ENCODE results near the gene RPP30.

The RPP30 gene

DNA sequence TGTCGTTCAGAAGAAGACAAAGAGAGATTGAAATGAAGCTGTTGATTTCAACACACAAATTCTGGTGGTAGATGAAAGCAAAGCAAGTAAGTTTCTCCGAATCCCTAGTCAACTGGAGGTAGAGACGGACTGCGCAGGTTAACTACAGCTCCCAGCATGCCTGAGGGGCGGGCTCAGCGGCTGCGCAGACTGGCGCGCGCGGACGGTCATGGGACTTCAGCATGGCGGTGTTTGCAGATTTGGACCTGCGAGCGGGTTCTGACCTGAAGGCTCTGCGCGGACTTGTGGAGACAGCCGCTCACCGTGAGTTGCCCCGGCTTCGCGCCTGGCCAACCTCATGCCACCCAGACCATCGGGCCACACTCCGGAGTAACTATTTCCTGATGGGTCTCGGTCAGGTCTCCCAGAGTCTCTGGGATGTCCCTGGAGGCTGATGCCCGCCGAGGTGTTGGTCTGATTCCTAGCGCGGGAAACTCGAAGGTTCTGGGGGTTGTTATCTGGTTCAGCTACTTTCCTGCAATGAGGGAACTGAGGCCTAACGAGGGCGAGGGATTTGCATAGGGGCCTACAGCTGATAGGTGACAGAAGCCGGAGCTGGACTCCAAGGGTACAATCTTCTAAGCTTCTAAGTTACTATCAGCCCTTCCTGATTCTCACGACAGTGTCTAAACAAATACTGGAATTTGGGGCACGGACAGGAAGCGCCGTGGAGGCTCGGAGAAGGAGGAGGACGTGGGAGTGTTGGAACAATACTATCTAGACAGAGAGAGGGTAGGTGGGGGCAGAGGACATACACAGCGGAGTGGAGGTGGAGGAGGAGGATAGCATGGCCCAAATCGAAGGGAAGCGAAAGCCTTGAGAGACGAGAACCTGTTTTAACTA lies at the start of gene RPP30:
TSS of gene RPP30 (plus strand) at position 209 of the 882 bp plus-strand sequence. CDS start at position 222, 13 bp downstream.
- Histone ChIP-seq H3K9ac (ENCODE audit: low read depth, low read length) (peak within 1 kb of the TSS; percentile 95), H3K36me3 (ENCODE audit: control insufficient read depth, insufficient read depth, low read length) (peaks cover 9% of the 10 kb centered on the region), H3K4me3 (ENCODE audit: low read depth, low read length) (peak within 1 kb of the TSS; percentile 97), H3K9me3 (ENCODE audit: control insufficient read depth, insufficient read depth, low read length) (no peaks in the 10 kb centered on the region), H3K27me3 (ENCODE audit: control insufficient read depth, insufficient read depth, low read length) (no peaks in the 10 kb centered on the region), H3K4me1 (ENCODE audit: control insufficient read depth, insufficient read depth, low read length) (peaks cover 6% of the 10 kb centered on the region)

DNA sequence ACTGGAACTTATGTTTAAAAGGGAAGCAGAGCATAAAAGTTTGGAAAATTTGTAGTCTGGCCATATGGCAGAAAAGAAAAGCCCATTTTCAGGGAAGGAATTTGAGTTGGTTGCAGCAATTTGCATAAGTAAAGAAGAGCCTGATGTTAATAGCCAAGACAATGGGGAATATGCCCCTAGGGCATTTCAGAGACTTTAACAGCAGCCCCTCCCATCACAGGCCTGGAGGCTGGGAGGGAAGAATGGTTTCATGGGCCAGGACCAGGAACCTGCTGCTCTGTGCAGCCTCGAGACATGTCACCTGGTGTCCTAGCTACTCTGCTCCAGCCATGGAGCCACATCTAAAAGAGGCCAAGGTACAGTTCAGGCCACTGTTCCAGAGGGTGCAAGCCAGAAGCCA lies 49.3 kb upstream of the RPP30 start:
- Histone ChIP-seq H3K36me3 (ENCODE audit: control insufficient read depth, insufficient read depth, low read length) (no peaks in the 10 kb centered on the region), H3K4me3 (ENCODE audit: low read depth, low read length) (no peak overlapping the region), H3K27me3 (ENCODE audit: control insufficient read depth, insufficient read depth, low read length) (no peaks in the 10 kb centered on the region), H3K4me1 (ENCODE audit: control insufficient read depth, insufficient read depth, low read length) (peaks cover 3% of the 10 kb centered on the region), H3K9me3 (ENCODE audit: control insufficient read depth, insufficient read depth, low read length) (peaks cover 21% of the 10 kb centered on the region), H3K9ac (ENCODE audit: low read depth, low read length) (no peak overlapping the region)

DNA sequence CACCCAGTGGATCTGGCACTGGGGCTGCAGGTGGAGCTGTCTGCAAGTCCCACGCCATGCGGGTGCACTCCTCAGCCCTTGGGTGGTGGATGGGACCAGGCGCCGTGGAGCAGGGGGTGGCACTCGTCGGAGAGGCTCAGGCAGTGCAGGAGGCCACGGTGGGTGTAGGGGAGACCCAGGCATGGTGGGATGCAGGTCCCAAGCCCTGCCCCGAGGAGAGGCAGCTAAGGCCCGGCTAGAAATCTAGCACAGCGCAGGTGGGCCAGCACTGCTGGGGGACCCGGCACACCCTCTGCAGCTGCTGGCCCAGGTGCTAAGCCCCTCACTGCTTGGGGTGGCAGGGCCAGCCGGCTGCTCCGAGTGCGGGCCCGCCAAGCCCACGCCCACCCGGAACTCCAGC lies 39.7 kb upstream of the RPP30 start:
- no peak overlapping the region for H3K9ac ChIP-seq (ENCODE audit: low read depth, low read length)
- no peaks in the 10 kb centered on the region for H3K4me1 ChIP-seq (ENCODE audit: control insufficient read depth, insufficient read depth, low read length)
- H3K9me3 ChIP-seq (ENCODE audit: control insufficient read depth, insufficient read depth, low read length) = no peaks in the 10 kb centered on the region
- H3K4me3 ChIP-seq (ENCODE audit: low read depth, low read length) = no peak overlapping the region
- no peaks in the 10 kb centered on the region for H3K27me3 ChIP-seq (ENCODE audit: control insufficient read depth, insufficient read depth, low read length)
- H3K36me3 ChIP-seq (ENCODE audit: control insufficient read depth, insufficient read depth, low read length) = no peaks in the 10 kb centered on the region

DNA sequence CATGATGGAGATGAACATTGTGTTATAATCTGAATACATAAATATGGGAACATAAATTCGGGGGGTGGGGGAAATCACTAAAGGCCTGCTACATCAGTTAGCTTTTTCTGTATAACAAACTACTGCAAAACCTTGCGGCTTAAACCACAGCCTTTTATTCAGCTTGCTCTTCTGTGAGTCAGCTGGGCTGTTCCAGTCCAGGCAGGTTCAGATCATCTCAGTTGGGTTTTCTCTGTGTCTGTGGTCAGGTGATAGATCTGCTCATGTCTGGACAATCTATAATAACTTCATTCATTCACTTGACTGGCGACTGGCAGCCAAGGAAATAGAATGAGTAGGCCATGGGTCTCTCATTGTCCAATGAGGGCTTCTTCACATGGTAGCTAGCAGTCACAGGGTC lies 37.4 kb upstream of the RPP30 start:
- no peaks in the 10 kb centered on the region for H3K4me1 ChIP-seq (ENCODE audit: control insufficient read depth, insufficient read depth, low read length)
- H3K9me3 ChIP-seq (ENCODE audit: control insufficient read depth, insufficient read depth, low read length) = no peaks in the 10 kb centered on the region

DNA sequence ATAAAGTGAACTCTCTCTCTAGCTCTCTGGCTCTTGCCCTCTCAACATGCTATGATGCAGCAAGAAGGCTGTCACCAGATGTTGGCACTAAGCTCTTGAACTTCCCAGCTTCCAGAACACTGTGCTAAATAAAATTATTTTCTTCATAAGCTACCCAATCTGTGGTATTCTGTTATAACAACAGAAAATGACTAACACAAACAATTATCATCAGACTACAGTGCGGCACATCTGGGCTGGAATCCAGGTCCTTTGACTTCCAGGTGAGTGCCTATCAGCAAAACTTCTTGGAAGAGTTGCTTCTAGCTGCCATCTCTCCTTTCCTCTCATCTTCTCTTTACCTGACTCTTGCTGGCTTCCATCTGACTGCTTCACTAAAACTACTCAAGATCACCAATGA lies 34.3 kb upstream of the RPP30 start:
- no peaks in the 10 kb centered on the region for H3K4me1 ChIP-seq (ENCODE audit: control insufficient read depth, insufficient read depth, low read length)

More for the DNA sequence above, 37.4 kb upstream of the RPP30 start:
- Histone ChIP-seq H3K27me3 (ENCODE audit: control insufficient read depth, insufficient read depth, low read length) (no peaks in the 10 kb centered on the region), H3K36me3 (ENCODE audit: control insufficient read depth, insufficient read depth, low read length) (no peaks in the 10 kb centered on the region), H3K4me3 (ENCODE audit: low read depth, low read length) (no peak overlapping the region), H3K9ac (ENCODE audit: low read depth, low read length) (no peak overlapping the region)

DNA sequence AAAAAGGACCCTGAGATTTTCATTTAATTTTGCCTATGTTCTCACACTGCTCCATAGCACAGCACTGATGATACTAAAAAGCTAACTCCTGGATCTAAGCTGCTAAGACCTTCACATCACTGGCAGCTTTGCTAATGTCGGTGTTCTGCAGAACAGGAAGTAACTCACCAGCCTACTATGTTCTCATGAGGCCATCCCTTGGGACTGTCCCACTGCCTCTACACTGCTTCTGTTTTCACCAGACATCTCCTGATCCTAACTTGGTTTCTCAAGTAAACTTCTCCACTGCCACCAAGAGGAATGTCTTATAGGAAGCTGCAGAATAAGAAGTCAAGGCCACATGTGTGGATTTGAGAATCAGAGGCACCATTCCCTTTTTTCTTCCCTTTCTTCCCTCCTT lies 29.0 kb upstream of the RPP30 start:
- Histone ChIP-seq H3K9me3 (ENCODE audit: control insufficient read depth, insufficient read depth, low read length) (no peaks in the 10 kb centered on the region), H3K9ac (ENCODE audit: low read depth, low read length) (no peak overlapping the region), H3K4me1 (ENCODE audit: control insufficient read depth, insufficient read depth, low read length) (no peaks in the 10 kb centered on the region), H3K27me3 (ENCODE audit: control insufficient read depth, insufficient read depth, low read length) (no peaks in the 10 kb centered on the region), H3K4me3 (ENCODE audit: low read depth, low read length) (no peak overlapping the region), H3K36me3 (ENCODE audit: control insufficient read depth, insufficient read depth, low read length) (no peaks in the 10 kb centered on the region)

More for the DNA sequence above, 34.3 kb upstream of the RPP30 start:
- Histone ChIP-seq H3K9ac (ENCODE audit: low read depth, low read length) (no peak overlapping the region), H3K36me3 (ENCODE audit: control insufficient read depth, insufficient read depth, low read length) (no peaks in the 10 kb centered on the region), H3K9me3 (ENCODE audit: control insufficient read depth, insufficient read depth, low read length) (no peaks in the 10 kb centered on the region), H3K4me3 (ENCODE audit: low read depth, low read length) (no peak overlapping the region), H3K27me3 (ENCODE audit: control insufficient read depth, insufficient read depth, low read length) (no peaks in the 10 kb centered on the region)

DNA sequence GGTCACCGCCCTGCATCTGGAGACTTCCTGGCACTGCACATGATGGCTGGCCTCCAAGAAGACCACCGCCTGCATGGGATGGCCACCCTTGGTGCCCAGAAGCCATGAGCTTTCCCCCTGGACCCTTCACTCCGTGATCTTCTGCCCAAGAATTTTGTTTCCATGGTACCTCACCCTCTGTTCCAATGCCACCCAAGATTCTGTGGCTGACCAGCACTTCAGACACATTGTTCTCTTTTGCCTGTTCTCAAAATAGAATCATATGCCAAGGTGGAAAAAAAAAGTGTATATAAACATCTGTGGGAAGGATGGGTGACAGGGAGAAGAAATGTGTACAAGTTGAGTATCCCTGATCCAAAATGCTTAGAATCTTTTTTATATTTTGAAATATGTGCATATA lies 26.0 kb upstream of the RPP30 start:
- Histone ChIP-seq H3K9me3 (ENCODE audit: control insufficient read depth, insufficient read depth, low read length) (peaks cover 5% of the 10 kb centered on the region), H3K36me3 (ENCODE audit: control insufficient read depth, insufficient read depth, low read length) (no peaks in the 10 kb centered on the region), H3K4me3 (ENCODE audit: low read depth, low read length) (no peak overlapping the region)

DNA sequence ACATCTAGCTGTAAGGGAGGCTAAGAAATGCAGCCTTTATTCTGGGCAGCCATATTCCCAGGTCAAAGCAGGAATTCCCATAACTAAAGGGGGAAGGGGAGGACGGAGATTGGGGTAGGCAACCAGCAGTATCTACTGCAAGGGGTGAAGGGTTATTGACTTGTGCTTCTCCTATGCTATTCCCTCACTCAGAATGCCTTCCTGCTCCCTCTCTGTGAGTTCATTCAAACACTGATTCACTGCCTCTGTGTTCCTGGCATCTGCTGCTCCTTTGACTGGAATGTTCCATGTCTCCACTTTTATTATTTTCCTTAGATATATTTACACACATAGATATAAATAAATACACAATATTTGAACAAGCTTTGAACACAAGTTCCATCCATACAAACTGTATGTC lies 25.0 kb upstream of the RPP30 start:
- H3K4me1 ChIP-seq (ENCODE audit: control insufficient read depth, insufficient read depth, low read length) = no peaks in the 10 kb centered on the region
- H3K4me3 ChIP-seq (ENCODE audit: low read depth, low read length) = no peak overlapping the region
- no peak overlapping the region for H3K9ac ChIP-seq (ENCODE audit: low read depth, low read length)
- no peaks in the 10 kb centered on the region for H3K27me3 ChIP-seq (ENCODE audit: control insufficient read depth, insufficient read depth, low read length)
- H3K36me3 ChIP-seq (ENCODE audit: control insufficient read depth, insufficient read depth, low read length) = no peaks in the 10 kb centered on the region
- H3K9me3 ChIP-seq (ENCODE audit: control insufficient read depth, insufficient read depth, low read length) = peaks cover 9% of the 10 kb centered on the region

More for the DNA sequence above, 26.0 kb upstream of the RPP30 start:
- no peaks in the 10 kb centered on the region for H3K27me3 ChIP-seq (ENCODE audit: control insufficient read depth, insufficient read depth, low read length)
- H3K9ac ChIP-seq (ENCODE audit: low read depth, low read length) = no peak overlapping the region
- H3K4me1 ChIP-seq (ENCODE audit: control insufficient read depth, insufficient read depth, low read length) = no peaks in the 10 kb centered on the region

DNA sequence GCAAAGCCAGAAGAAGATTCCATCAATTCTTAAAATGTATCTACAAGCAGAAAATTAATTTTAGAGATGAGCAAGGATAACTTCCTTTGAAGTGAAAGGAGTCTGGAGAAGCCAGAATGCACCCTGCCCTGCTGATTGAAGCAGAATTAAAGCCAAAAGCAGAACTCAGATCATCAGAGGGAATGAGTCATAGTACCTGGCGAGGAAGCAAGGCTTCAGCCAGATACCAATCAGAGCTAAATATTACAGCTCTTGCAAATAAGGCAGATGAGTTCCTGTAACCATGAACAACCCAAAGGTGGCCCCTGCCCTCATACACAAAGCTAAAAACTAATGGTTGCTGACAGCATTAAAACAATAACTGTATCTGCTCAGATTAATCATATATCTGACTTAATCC lies 24.3 kb upstream of the RPP30 start:
- no peaks in the 10 kb centered on the region for H3K27me3 ChIP-seq (ENCODE audit: control insufficient read depth, insufficient read depth, low read length)
- H3K9ac ChIP-seq (ENCODE audit: low read depth, low read length) = no peak overlapping the region
- no peaks in the 10 kb centered on the region for H3K4me1 ChIP-seq (ENCODE audit: control insufficient read depth, insufficient read depth, low read length)
- no peak overlapping the region for H3K4me3 ChIP-seq (ENCODE audit: low read depth, low read length)
- H3K9me3 ChIP-seq (ENCODE audit: control insufficient read depth, insufficient read depth, low read length) = peaks cover 9% of the 10 kb centered on the region
- no peaks in the 10 kb centered on the region for H3K36me3 ChIP-seq (ENCODE audit: control insufficient read depth, insufficient read depth, low read length)

DNA sequence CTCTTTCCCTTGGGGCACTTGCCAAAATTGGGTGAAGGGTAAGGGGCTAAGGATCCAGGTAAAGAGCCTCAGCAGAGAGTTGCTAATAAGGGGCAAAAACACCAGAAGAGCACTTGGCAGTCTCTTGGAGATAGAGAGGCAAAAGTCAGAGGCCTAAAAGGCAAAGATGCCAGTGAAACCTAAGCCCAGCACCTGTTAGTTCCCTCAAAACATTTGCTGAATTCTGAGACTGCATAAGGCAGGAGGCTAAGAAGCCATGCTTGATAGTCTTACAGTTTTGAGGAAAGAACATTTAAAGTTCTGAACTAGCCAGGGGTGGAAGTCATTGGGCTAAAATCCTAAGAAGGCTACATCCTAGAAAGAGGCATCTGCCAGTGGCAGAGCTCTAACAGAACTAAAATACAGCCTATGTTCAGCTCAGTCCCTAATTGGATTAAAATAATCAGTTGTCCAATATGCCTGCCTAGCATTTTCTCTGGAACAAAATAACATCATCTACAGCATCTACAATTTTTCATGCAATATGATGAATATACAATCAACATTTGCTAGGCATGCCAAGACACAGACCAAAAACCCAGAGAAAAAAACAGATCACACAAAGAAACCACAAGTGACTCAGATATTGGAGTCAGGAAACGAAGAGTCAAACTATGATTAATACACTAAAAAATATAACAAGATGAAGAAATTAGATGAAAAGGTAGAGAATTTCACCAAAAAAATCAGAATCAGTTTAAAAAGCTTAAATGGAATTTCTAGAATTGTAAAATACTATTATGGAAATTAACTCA lies 21.6 kb upstream of the RPP30 start:
- Histone ChIP-seq H3K4me1 (ENCODE audit: control insufficient read depth, insufficient read depth, low read length) (no peaks in the 10 kb centered on the region), H3K9ac (ENCODE audit: low read depth, low read length) (no peak overlapping the region), H3K27me3 (ENCODE audit: control insufficient read depth, insufficient read depth, low read length) (peaks cover 2% of the 10 kb centered on the region), H3K36me3 (ENCODE audit: control insufficient read depth, insufficient read depth, low read length) (no peaks in the 10 kb centered on the region), H3K9me3 (ENCODE audit: control insufficient read depth, insufficient read depth, low read length) (peaks cover 9% of the 10 kb centered on the region), H3K4me3 (ENCODE audit: low read depth, low read length) (no peak overlapping the region)

DNA sequence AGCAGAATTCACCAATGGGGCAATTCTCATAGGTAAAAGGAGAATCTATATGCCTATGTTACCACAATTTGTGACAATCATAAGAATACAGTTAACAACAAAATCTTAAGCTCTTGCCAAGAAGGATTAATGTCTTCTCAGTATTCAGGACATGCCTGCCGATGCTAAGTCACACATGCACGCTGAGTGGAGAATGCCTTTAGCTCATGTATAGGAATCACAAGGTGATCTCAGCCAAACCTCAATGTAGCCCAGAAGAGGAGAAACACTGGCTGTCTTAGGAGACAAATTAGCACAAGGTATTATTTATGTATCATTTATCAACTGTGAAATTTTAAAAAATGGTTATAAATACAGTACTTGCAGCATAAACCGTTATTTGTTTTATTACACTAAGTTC lies 16.6 kb upstream of the RPP30 start:
- Histone ChIP-seq H3K9me3 (ENCODE audit: control insufficient read depth, insufficient read depth, low read length) (peaks cover 9% of the 10 kb centered on the region), H3K27me3 (ENCODE audit: control insufficient read depth, insufficient read depth, low read length) (peaks cover 35% of the 10 kb centered on the region), H3K4me1 (ENCODE audit: control insufficient read depth, insufficient read depth, low read length) (no peaks in the 10 kb centered on the region), H3K36me3 (ENCODE audit: control insufficient read depth, insufficient read depth, low read length) (no peaks in the 10 kb centered on the region), H3K9ac (ENCODE audit: low read depth, low read length) (no peak overlapping the region), H3K4me3 (ENCODE audit: low read depth, low read length) (peak overlapping the region; percentile 82)

DNA sequence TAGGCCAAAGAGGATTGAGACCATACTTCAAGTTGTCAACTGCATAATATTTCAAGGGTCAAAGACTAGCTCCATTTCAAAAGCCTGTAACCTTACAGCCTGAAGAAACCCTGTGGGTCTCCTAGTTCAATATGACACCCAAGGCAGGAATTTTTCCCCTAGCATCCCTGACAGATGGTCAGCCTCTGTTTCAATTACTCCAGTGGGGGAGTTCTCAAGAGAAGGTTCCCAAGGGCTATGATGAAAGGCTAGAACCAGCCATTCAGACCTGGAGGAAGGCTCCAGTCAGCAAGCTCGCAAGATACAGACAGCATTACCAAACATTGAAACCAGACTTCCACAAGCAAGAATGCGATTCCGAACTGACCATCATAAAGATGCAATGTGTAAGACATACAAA lies 15.5 kb upstream of the RPP30 start:
- Histone ChIP-seq H3K27me3 (ENCODE audit: control insufficient read depth, insufficient read depth, low read length) (peaks cover 35% of the 10 kb centered on the region), H3K9me3 (ENCODE audit: control insufficient read depth, insufficient read depth, low read length) (no peaks in the 10 kb centered on the region), H3K9ac (ENCODE audit: low read depth, low read length) (no peak overlapping the region), H3K4me1 (ENCODE audit: control insufficient read depth, insufficient read depth, low read length) (no peaks in the 10 kb centered on the region), H3K4me3 (ENCODE audit: low read depth, low read length) (peak overlapping the region; percentile 82), H3K36me3 (ENCODE audit: control insufficient read depth, insufficient read depth, low read length) (no peaks in the 10 kb centered on the region)
